A673 (cell line): Measurements from ENCODE around the gene ACSF2.

Experiments used
- CTCF ChIP-seq: fragments of 300-800, 200-600 bp; sonication (generic); conservative IDR thresholded peaks from 2 replicates; pipeline ENCODE4 v1.5.1; 2017; ENCODE audit warnings: low read depth, mild to moderate bottlenecking, antibody characterized with exemption, low read length, moderate library complexity, mixed read lengths
- EZH2 ChIP-seq: fragments of 200-600 bp; sonication (generic); IDR thresholded peaks from 2 replicates; pipeline ENCODE4 v1.6.1; 2017; ENCODE audit warnings: borderline replicate concordance, low read depth, mild to moderate bottlenecking, mixed read lengths, antibody characterized with exemption, low read length; ENCODE audit not compliant: poor library complexity, severe bottlenecking

- TF ChIP-seq EZH2 (no peak), CTCF (no peak)
Measured at GRCh38 chr17:50476545-50477315, 50.7 kb downstream of the ACSF2 start.
